Thyroid gland (tissue), 4 donors: ENCODE results near the gene AKAP7.

ENCODE experiments used
- POLR2A ChIP-seq, 2 donors: fragments of 450-650 bp; IDR thresholded peaks; one replicate each; pipeline ENCODE4 v1.6.1; 2017; ENCODE audit warnings: antibody characterized with exemption in 2 of 2, mild to moderate bottlenecking in 2 of 2, moderate library complexity in 1 of 2
- TF ChIP-seq, protein P1 (sequence below), 6 experiments: fragments of 200-600 bp in 3 of 6; fragments of 450-650 bp in 3 of 6; sonication (generic) in 3 of 6; IDR thresholded peaks; one replicate each; pipeline ENCODE4 v1.5.1; 2016 to 2019; ENCODE audit warnings: antibody characterized with exemption in 6 of 6, mild to moderate bottlenecking in 2 of 6, inconsistent platforms in 1 of 6, moderate library complexity in 1 of 6

DNA sequence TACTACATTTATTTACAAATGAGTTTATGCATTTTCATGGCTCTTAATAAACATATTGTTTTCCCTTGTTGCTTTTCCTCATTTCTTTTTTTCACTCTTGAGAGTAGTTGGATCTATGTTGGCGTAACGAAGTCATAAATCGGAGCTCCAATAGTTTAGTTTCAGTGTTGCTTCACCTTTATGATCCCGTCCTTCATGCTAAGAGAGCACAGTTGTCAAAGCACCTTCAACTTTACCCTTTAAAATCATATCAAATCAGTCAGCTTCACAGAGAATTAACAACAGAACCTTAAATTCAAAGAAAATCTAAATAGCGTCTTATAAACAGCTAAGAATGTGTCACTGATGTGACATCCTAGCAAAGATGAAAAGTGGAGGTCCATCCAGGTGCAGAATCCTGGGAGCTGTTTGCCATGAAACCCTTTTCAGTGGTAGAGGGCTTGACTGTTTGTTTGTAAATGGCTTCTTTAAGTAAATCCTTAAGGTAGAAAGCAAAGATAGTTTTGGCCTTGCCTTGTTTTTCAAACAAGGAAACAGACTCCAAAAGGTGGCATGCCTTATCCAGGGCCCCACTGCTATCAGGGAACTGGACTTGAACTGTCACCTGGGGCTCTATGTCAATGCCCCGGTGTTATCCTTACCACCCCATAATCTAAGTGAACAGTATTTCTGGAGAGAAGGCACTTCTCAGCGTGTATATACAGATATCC lies 148.4 kb downstream of the AKAP7 start:
- TF ChIP-seq, protein P1, sequence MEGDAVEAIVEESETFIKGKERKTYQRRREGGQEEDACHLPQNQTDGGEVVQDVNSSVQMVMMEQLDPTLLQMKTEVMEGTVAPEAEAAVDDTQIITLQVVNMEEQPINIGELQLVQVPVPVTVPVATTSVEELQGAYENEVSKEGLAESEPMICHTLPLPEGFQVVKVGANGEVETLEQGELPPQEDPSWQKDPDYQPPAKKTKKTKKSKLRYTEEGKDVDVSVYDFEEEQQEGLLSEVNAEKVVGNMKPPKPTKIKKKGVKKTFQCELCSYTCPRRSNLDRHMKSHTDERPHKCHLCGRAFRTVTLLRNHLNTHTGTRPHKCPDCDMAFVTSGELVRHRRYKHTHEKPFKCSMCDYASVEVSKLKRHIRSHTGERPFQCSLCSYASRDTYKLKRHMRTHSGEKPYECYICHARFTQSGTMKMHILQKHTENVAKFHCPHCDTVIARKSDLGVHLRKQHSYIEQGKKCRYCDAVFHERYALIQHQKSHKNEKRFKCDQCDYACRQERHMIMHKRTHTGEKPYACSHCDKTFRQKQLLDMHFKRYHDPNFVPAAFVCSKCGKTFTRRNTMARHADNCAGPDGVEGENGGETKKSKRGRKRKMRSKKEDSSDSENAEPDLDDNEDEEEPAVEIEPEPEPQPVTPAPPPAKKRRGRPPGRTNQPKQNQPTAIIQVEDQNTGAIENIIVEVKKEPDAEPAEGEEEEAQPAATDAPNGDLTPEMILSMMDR (IDR thresholded peaks at IDR 0.05) = no peak
- TF ChIP-seq POLR2A (IDR thresholded peaks at IDR 0.05) = no peak
